PFSK-1 (cell line): ENCODE measurements around the gene PLCD4.

ENCODE experiments used
- REST ChIP-seq, 2 experiments: IDR thresholded peaks; 2 replicates each; pipeline versions ENCODE4 v1.6.1 to v1.8.0; 2011 to 2012; ENCODE audit warnings: low read depth in 2 of 2, low read length in 2 of 2, control low read depth in 1 of 2, inconsistent platforms in 1 of 2, mild to moderate bottlenecking in 1 of 2, moderate library complexity in 1 of 2; ENCODE audit not compliant: insufficient read depth in 1 of 2
- TAF1 ChIP-seq: IDR thresholded peaks from 2 replicates; pipeline ENCODE4 v1.6.1; 2012; ENCODE audit warnings: low read length, control low read depth, borderline replicate concordance; ENCODE audit not compliant: insufficient read depth

DNA sequence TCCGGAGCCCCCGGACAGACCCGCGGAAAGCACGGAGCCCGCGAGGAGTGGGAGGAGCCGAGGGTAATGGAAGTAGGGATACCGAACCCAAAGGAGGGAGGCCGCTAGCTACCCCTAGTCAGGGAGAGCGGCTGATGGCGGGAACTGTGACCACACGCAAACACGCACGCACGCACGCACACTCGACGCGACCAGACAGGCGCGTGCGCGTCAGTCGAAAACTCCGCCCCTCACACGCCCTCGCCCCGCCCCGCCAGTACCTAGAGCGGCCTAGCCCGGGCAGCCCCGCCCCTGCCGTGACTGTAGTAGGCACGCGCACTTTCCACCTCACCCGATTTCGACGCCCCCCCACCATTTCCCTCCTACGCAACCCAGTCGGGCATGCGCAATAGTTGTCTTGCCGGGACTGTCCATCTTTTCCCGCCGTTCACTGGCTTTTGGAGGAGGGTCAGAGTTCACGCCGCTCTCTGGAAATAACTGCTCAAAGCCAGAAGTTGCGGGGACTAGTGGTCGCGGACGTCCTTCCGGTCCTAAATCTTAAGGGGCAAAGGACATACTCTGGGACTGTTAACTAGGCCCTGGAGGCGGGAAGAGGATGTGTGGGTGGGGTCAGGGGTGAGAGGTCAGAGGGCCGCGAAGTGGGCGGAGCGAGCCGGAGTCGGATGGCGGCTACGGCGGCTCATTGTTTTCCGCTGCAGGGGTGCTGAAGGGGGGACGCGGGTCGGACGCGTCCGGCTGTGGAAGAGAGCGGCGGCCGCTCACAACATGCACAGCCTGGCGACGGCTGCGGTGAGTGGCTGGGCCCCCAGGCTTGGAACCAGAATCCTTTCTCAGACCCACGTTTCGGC is 39.3 kb upstream of the PLCD4 start, which contains the start of the genes CNOT9 and USP37:
- TF ChIP-seq TAF1 = peak; percentile 38
- TF ChIP-seq REST (IDR thresholded peaks at IDR 0.05; ENCODE audit: insufficient read depth in 1 of 2, low read depth in 2 of 2, low read length in 2 of 2) = no peak
